Measurements from ENCODE around the gene OSCP1.

DNA sequence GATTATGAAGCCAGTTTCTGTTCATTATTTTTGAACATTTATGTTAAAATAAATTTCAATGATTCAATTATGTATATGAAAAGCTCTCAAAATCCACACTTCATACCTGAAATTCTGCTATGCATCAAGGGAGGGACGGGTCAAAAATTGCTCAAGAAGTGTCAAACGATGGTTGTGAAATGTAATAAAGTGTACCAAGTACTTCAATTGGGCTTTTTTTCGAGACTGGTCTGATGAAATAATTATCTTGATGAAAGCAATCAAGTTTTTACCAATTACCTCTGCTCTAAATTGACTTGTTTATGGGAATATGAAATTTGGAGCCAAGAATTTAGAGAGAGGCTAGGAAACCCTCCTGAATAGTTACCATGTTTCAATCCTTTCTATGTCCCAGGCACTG is 7.9 kb downstream of the OSCP1 start:
- TF ChIP-seq, protein P1, sequence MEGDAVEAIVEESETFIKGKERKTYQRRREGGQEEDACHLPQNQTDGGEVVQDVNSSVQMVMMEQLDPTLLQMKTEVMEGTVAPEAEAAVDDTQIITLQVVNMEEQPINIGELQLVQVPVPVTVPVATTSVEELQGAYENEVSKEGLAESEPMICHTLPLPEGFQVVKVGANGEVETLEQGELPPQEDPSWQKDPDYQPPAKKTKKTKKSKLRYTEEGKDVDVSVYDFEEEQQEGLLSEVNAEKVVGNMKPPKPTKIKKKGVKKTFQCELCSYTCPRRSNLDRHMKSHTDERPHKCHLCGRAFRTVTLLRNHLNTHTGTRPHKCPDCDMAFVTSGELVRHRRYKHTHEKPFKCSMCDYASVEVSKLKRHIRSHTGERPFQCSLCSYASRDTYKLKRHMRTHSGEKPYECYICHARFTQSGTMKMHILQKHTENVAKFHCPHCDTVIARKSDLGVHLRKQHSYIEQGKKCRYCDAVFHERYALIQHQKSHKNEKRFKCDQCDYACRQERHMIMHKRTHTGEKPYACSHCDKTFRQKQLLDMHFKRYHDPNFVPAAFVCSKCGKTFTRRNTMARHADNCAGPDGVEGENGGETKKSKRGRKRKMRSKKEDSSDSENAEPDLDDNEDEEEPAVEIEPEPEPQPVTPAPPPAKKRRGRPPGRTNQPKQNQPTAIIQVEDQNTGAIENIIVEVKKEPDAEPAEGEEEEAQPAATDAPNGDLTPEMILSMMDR (conservative IDR thresholded peaks at IDR 0.05; ENCODE audit: low read depth in 2 of 2), result no peak
- no peak for TF ChIP-seq EZH2phosphoT487 (IDR thresholded peaks at IDR 0.05; ENCODE audit: unreplicated experiment)
- TF ChIP-seq EZH2 (IDR thresholded peaks at IDR 0.05; ENCODE audit: low read depth, unreplicated experiment), result no peak
- TF ChIP-seq, protein P2, sequence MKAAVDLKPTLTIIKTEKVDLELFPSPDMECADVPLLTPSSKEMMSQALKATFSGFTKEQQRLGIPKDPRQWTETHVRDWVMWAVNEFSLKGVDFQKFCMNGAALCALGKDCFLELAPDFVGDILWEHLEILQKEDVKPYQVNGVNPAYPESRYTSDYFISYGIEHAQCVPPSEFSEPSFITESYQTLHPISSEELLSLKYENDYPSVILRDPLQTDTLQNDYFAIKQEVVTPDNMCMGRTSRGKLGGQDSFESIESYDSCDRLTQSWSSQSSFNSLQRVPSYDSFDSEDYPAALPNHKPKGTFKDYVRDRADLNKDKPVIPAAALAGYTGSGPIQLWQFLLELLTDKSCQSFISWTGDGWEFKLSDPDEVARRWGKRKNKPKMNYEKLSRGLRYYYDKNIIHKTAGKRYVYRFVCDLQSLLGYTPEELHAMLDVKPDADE (IDR thresholded peaks at IDR 0.05), result no peak
- no peak for TF ChIP-seq ZNF331 (CRISPR knock-in tag; IDR thresholded peaks at IDR 0.05; ENCODE audit: low read depth)
- TF ChIP-seq POLR2AphosphoS5 (IDR thresholded peaks at IDR 0.05; ENCODE audit: low read depth), result no peak
- TF ChIP-seq, protein P3, sequence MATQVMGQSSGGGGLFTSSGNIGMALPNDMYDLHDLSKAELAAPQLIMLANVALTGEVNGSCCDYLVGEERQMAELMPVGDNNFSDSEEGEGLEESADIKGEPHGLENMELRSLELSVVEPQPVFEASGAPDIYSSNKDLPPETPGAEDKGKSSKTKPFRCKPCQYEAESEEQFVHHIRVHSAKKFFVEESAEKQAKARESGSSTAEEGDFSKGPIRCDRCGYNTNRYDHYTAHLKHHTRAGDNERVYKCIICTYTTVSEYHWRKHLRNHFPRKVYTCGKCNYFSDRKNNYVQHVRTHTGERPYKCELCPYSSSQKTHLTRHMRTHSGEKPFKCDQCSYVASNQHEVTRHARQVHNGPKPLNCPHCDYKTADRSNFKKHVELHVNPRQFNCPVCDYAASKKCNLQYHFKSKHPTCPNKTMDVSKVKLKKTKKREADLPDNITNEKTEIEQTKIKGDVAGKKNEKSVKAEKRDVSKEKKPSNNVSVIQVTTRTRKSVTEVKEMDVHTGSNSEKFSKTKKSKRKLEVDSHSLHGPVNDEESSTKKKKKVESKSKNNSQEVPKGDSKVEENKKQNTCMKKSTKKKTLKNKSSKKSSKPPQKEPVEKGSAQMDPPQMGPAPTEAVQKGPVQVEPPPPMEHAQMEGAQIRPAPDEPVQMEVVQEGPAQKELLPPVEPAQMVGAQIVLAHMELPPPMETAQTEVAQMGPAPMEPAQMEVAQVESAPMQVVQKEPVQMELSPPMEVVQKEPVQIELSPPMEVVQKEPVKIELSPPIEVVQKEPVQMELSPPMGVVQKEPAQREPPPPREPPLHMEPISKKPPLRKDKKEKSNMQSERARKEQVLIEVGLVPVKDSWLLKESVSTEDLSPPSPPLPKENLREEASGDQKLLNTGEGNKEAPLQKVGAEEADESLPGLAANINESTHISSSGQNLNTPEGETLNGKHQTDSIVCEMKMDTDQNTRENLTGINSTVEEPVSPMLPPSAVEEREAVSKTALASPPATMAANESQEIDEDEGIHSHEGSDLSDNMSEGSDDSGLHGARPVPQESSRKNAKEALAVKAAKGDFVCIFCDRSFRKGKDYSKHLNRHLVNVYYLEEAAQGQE (IDR thresholded peaks at IDR 0.05; ENCODE audit: unreplicated experiment), result no peak
- TF ChIP-seq CREB1 (CRISPR knock-in tag; IDR thresholded peaks at IDR 0.05; ENCODE audit: low read depth), result no peak
- no peak for TF ChIP-seq JUNB (IDR thresholded peaks at IDR 0.05; ENCODE audit: unreplicated experiment)
- no peak for TF ChIP-seq ZNF114 (CRISPR knock-in tag; IDR thresholded peaks at IDR 0.05)
- no peak for TF ChIP-seq STAT1 (IDR thresholded peaks at IDR 0.05; ENCODE audit: unreplicated experiment)
- TF ChIP-seq NANOG (IDR thresholded peaks at IDR 0.05; ENCODE audit: borderline replicate concordance), result no peak
- TF ChIP-seq, protein P4, sequence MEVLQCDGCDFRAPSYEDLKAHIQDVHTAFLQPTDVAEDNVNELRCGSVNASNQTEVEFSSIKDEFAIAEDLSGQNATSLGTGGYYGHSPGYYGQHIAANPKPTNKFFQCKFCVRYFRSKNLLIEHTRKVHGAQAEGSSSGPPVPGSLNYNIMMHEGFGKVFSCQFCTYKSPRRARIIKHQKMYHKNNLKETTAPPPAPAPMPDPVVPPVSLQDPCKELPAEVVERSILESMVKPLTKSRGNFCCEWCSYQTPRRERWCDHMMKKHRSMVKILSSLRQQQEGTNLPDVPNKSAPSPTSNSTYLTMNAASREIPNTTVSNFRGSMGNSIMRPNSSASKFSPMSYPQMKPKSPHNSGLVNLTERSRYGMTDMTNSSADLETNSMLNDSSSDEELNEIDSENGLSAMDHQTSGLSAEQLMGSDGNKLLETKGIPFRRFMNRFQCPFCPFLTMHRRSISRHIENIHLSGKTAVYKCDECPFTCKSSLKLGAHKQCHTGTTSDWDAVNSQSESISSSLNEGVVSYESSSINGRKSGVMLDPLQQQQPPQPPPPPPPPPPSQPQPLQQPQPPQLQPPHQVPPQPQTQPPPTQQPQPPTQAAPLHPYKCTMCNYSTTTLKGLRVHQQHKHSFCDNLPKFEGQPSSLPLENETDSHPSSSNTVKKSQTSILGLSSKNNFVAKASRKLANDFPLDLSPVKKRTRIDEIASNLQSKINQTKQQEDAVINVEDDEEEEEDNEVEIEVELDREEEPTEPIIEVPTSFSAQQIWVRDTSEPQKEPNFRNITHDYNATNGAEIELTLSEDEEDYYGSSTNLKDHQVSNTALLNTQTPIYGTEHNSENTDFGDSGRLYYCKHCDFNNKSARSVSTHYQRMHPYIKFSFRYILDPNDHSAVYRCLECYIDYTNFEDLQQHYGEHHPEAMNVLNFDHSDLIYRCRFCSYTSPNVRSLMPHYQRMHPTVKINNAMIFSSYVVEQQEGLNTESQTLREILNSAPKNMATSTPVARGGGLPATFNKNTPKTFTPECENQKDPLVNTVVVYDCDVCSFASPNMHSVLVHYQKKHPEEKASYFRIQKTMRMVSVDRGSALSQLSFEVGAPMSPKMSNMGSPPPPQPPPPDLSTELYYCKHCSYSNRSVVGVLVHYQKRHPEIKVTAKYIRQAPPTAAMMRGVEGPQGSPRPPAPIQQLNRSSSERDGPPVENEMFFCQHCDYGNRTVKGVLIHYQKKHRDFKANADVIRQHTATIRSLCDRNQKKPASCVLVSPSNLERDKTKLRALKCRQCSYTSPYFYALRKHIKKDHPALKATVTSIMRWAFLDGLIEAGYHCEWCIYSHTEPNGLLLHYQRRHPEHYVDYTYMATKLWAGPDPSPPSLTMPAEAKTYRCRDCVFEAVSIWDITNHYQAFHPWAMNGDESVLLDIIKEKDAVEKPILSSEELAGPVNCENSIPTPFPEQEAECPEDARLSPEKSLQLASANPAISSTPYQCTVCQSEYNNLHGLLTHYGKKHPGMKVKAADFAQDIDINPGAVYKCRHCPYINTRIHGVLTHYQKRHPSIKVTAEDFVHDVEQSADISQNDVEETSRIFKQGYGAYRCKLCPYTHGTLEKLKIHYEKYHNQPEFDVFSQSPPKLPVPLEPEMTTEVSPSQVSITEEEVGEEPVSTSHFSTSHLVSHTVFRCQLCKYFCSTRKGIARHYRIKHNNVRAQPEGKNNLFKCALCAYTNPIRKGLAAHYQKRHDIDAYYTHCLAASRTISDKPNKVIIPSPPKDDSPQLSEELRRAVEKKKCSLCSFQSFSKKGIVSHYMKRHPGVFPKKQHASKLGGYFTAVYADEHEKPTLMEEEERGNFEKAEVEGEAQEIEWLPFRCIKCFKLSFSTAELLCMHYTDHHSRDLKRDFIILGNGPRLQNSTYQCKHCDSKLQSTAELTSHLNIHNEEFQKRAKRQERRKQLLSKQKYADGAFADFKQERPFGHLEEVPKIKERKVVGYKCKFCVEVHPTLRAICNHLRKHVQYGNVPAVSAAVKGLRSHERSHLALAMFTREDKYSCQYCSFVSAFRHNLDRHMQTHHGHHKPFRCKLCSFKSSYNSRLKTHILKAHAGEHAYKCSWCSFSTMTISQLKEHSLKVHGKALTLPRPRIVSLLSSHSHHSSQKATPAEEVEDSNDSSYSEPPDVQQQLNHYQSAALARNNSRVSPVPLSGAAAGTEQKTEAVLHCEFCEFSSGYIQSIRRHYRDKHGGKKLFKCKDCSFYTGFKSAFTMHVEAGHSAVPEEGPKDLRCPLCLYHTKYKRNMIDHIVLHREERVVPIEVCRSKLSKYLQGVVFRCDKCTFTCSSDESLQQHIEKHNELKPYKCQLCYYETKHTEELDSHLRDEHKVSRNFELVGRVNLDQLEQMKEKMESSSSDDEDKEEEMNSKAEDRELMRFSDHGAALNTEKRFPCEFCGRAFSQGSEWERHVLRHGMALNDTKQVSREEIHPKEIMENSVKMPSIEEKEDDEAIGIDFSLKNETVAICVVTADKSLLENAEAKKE (CRISPR knock-in tag; IDR thresholded peaks at IDR 0.05), result no peak
